ENCODE data around the gene HSPG2.

The HSPG2 gene

GRCh38 chr1:21841852-21842466 is 95.2 kb downstream of the HSPG2 start:
- H3K79me2 ChIP-seq (ENCODE audit: control insufficient read depth, insufficient read depth, low read length, poor library complexity): no peaks in the 10 kb centered on the region
- no peak overlapping the region for H3K14ac ChIP-seq (ENCODE audit: low read length)
- H4K91ac ChIP-seq (ENCODE audit: low read depth, low read length): no peak overlapping the region
- no peak overlapping the region for H2AFZ ChIP-seq (ENCODE audit: insufficient read depth, low read length, poor library complexity)
- H3K9ac ChIP-seq (ENCODE audit: low read length): no peak overlapping the region
- H4K12ac ChIP-seq (ENCODE audit: low read depth, low read length): peak overlapping the region; percentile 16
- H3K4ac ChIP-seq (ENCODE audit: low read depth, low read length): no peak overlapping the region
- no peak for DNase-seq
- no peak overlapping the region for H3K4me2 ChIP-seq (ENCODE audit: low read length)
- no peak overlapping the region for H3K4me3 ChIP-seq (ENCODE audit: low read depth, low read length)
- H3K36me3 ChIP-seq (ENCODE audit: control insufficient read depth in 1 of 2, insufficient read depth in 2 of 2, low read length in 2 of 2): peaks cover 84 to 87% of the 10 kb centered on the region in 2 experiments
- no peak overlapping the region for H2BK12ac ChIP-seq (ENCODE audit: low read length)
- H3K18ac ChIP-seq (ENCODE audit: low read length): no peak overlapping the region
- H3K9me3 ChIP-seq (ENCODE audit: insufficient read depth, low read depth, low read length): peaks cover 4% of the 10 kb centered on the region
- no peak overlapping the region for H2BK120ac ChIP-seq (ENCODE audit: insufficient read depth, low read length, poor library complexity)
- WGBS (ENCODE audit: extremely low coverage, insufficient coverage, insufficient read length): no CpG with 5 or more reads among the region's 21 CpGs
- no peak overlapping the region for H2BK5ac ChIP-seq (ENCODE audit: low read depth, low read length, poor library complexity)
- no peak overlapping the region for H4K8ac ChIP-seq (ENCODE audit: low read depth, low read length)
- no peaks in the 10 kb centered on the region for H3K4me1 ChIP-seq (ENCODE audit: control insufficient read depth in 1 of 2, insufficient read depth in 2 of 2, low read length in 2 of 2)
- H3K27ac ChIP-seq (ENCODE audit: low read depth, low read length): no peak overlapping the region
- H3K79me1 ChIP-seq (ENCODE audit: low read length): no peaks in the 10 kb centered on the region
- H3K23ac ChIP-seq (ENCODE audit: low read length): no peak overlapping the region
- H2AK5ac ChIP-seq (ENCODE audit: low read length): no peak overlapping the region
- no peaks in the 10 kb centered on the region for H3K27me3 ChIP-seq (ENCODE audit: insufficient read depth, low read length)

DNA sequence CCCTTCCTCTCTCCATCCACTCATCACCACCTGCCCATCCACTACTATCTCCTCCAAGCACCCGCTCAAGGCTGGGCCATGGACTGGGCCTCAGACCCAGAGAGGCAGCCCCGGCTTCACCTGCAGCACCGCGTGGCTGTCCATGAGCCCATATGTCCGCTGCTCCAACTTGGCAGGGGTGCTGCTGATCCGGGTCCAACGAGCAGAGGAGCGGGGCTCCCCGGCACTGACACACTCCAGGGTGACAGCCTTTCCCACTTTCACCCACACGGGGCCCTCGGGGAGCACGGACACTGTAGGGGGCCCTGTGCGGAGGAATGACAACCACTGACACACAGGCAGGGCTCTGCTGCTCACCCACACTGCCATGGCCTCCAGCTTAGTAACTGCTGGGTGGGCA is 96.1 kb downstream of the HSPG2 start:
- no peaks in the 10 kb centered on the region for H3K4me1 ChIP-seq (ENCODE audit: control insufficient read depth in 1 of 2, insufficient read depth in 2 of 2, low read length in 2 of 2)
- no peak overlapping the region for H3K4me3 ChIP-seq (ENCODE audit: low read depth, low read length)
- peaks cover 8% of the 10 kb centered on the region for H3K9me3 ChIP-seq (ENCODE audit: insufficient read depth, low read depth, low read length)
- no peak overlapping the region for H2BK120ac ChIP-seq (ENCODE audit: insufficient read depth, low read length, poor library complexity)
- H4K8ac ChIP-seq (ENCODE audit: low read depth, low read length): no peak overlapping the region
- H3K27ac ChIP-seq (ENCODE audit: low read depth, low read length): no peak overlapping the region
- no peaks in the 10 kb centered on the region for H3K79me2 ChIP-seq (ENCODE audit: control insufficient read depth, insufficient read depth, low read length, poor library complexity)
- H3K4ac ChIP-seq (ENCODE audit: low read depth, low read length): no peak overlapping the region
- H3K4me2 ChIP-seq (ENCODE audit: low read length): no peak overlapping the region
- H3K9ac ChIP-seq (ENCODE audit: low read length): no peak overlapping the region
- no CpG with 5 or more reads among the region's 13 CpGs for WGBS (ENCODE audit: extremely low coverage, insufficient coverage, insufficient read length)
- no peaks in the 10 kb centered on the region for H3K27me3 ChIP-seq (ENCODE audit: insufficient read depth, low read length)
- H4K12ac ChIP-seq (ENCODE audit: low read depth, low read length): no peak overlapping the region
- no peak overlapping the region for H2BK12ac ChIP-seq (ENCODE audit: low read length)
- no peak for DNase-seq
- no peak overlapping the region for H3K18ac ChIP-seq (ENCODE audit: low read length)
- H2AK5ac ChIP-seq (ENCODE audit: low read length): no peak overlapping the region
- no peak overlapping the region for H2BK5ac ChIP-seq (ENCODE audit: low read depth, low read length, poor library complexity)
- H3K23ac ChIP-seq (ENCODE audit: low read length): no peak overlapping the region
- peaks cover 85 to 87% of the 10 kb centered on the region in 2 experiments for H3K36me3 ChIP-seq (ENCODE audit: control insufficient read depth in 1 of 2, insufficient read depth in 2 of 2, low read length in 2 of 2)
- no peak overlapping the region for H2AFZ ChIP-seq (ENCODE audit: insufficient read depth, low read length, poor library complexity)
- no peak overlapping the region for H3K14ac ChIP-seq (ENCODE audit: low read length)
- no peak overlapping the region for H4K91ac ChIP-seq (ENCODE audit: low read depth, low read length)
- no peaks in the 10 kb centered on the region for H3K79me1 ChIP-seq (ENCODE audit: low read length)

- no peaks in the 10 kb centered on the region for H3K27me3 ChIP-seq (ENCODE audit: insufficient read depth, low read length)
- no peak overlapping the region for H4K91ac ChIP-seq (ENCODE audit: low read depth, low read length)
- peaks cover 12% of the 10 kb centered on the region for H3K9me3 ChIP-seq (ENCODE audit: insufficient read depth, low read depth, low read length)
- no peak overlapping the region for H2BK12ac ChIP-seq (ENCODE audit: low read length)
- H3K79me1 ChIP-seq (ENCODE audit: low read length): no peaks in the 10 kb centered on the region
- H3K27ac ChIP-seq (ENCODE audit: low read depth, low read length): no peak overlapping the region
- peak overlapping the region; percentile 15 for H3K4me3 ChIP-seq (ENCODE audit: low read depth, low read length)
- H3K79me2 ChIP-seq (ENCODE audit: control insufficient read depth, insufficient read depth, low read length, poor library complexity): no peaks in the 10 kb centered on the region
- no peak overlapping the region for H2AFZ ChIP-seq (ENCODE audit: insufficient read depth, low read length, poor library complexity)
- no peak overlapping the region for H3K23ac ChIP-seq (ENCODE audit: low read length)
- H2BK120ac ChIP-seq (ENCODE audit: insufficient read depth, low read length, poor library complexity): no peak overlapping the region
- H2AK5ac ChIP-seq (ENCODE audit: low read length): no peak overlapping the region
- no peak overlapping the region for H2BK5ac ChIP-seq (ENCODE audit: low read depth, low read length, poor library complexity)
- peak in 1 of 2 donors; percentile 37 for DNase-seq
- H3K4me2 ChIP-seq (ENCODE audit: low read length): no peak overlapping the region
- no peak overlapping the region for H3K14ac ChIP-seq (ENCODE audit: low read length)
- H3K4ac ChIP-seq (ENCODE audit: low read depth, low read length): no peak overlapping the region
- no peak overlapping the region for H3K18ac ChIP-seq (ENCODE audit: low read length)
- no peak overlapping the region for H3K9ac ChIP-seq (ENCODE audit: low read length)
- no peak overlapping the region for H4K12ac ChIP-seq (ENCODE audit: low read depth, low read length)
- no peak overlapping the region for H4K8ac ChIP-seq (ENCODE audit: low read depth, low read length)
- peaks cover 92% of the 10 kb centered on the region in 2 experiments for H3K36me3 ChIP-seq (ENCODE audit: control insufficient read depth in 1 of 2, insufficient read depth in 2 of 2, low read length in 2 of 2)
- WGBS (ENCODE audit: extremely low coverage, insufficient coverage, insufficient read length): no CpG with 5 or more reads among the region's 19 CpGs
- no peaks in the 10 kb centered on the region for H3K4me1 ChIP-seq (ENCODE audit: control insufficient read depth in 1 of 2, insufficient read depth in 2 of 2, low read length in 2 of 2)
Measured at GRCh38 chr1:21839337-21840037, 97.6 kb downstream of the HSPG2 start.

DNA sequence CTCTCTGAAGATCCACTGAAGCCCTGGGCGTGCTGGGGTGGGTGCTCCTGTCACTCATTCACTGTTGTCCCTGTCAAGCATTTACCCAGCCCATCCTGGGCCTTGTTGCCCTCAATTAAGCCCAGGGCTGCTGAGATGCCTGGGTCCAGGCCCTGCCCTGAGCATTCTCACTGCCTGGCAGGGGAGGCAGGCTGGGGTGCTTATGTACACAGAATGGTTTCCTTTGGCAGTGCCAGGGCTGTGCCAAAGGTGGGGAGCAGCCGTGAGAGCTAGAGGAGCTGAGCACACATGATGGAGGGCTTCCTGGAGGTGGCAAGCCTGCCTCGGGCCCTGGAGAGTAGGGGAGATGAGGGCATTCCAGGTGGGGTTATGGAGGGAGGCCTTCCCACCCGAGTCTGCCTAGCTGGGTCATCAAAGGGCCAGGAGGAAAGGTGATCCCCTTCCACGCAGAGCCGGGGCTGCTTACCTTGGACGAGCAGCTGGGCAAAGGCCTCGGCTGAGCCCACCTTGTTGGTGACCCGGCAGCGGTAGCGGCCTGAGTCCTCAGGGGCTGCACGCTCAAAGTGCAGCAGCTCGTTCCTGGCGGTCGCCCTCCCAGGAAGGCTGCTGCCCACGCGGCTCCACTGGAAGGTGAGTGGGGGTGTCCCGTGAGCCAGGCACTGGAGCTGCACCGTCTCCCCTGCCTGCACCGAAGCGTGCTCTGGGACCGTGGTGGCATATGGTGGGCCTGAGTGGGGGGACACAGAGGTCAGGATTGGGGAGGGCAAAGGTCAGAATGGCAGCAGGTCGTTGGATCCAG is 98.6 kb downstream of the HSPG2 start:
- Histone ChIP-seq H3K79me1 (ENCODE audit: low read length) (no peaks in the 10 kb centered on the region), H4K91ac (ENCODE audit: low read depth, low read length) (no peak overlapping the region), H3K4me1 (ENCODE audit: control insufficient read depth in 1 of 2, insufficient read depth in 2 of 2, low read length in 2 of 2) (no peaks in the 10 kb centered on the region), H4K12ac (ENCODE audit: low read depth, low read length) (no peak overlapping the region), H3K4ac (ENCODE audit: low read depth, low read length) (no peak overlapping the region), H3K27ac (ENCODE audit: low read depth, low read length) (no peak overlapping the region), H3K4me2 (ENCODE audit: low read length) (no peak overlapping the region), H3K36me3 (ENCODE audit: control insufficient read depth in 1 of 2, insufficient read depth in 2 of 2, low read length in 2 of 2) (peaks cover 92% of the 10 kb centered on the region in 2 experiments), H3K27me3 (ENCODE audit: insufficient read depth, low read length) (no peaks in the 10 kb centered on the region), H3K9ac (ENCODE audit: low read length) (no peak overlapping the region), H3K9me3 (ENCODE audit: insufficient read depth, low read depth, low read length) (peaks cover 18% of the 10 kb centered on the region), H2AFZ (ENCODE audit: insufficient read depth, low read length, poor library complexity) (no peak overlapping the region), H3K79me2 (ENCODE audit: control insufficient read depth, insufficient read depth, low read length, poor library complexity) (no peaks in the 10 kb centered on the region), H4K8ac (ENCODE audit: low read depth, low read length) (no peak overlapping the region), H3K14ac (ENCODE audit: low read length) (no peak overlapping the region), H2BK120ac (ENCODE audit: insufficient read depth, low read length, poor library complexity) (no peak overlapping the region), H3K23ac (ENCODE audit: low read length) (no peak overlapping the region), H3K18ac (ENCODE audit: low read length) (no peak overlapping the region), H2AK5ac (ENCODE audit: low read length) (no peak overlapping the region), H3K4me3 (ENCODE audit: low read depth, low read length) (peak overlapping the region; percentile 6), H2BK5ac (ENCODE audit: low read depth, low read length, poor library complexity) (no peak overlapping the region), H2BK12ac (ENCODE audit: low read length) (no peak overlapping the region)
- WGBS (ENCODE audit: extremely low coverage, insufficient coverage, insufficient read length): no CpG with 5 or more reads among the region's 23 CpGs
- DNase-seq: no peak

All from trophoblast cell (in vitro differentiated cells and primary cell).